ENCODE measurements around the gene PIK3CG.

DNA sequence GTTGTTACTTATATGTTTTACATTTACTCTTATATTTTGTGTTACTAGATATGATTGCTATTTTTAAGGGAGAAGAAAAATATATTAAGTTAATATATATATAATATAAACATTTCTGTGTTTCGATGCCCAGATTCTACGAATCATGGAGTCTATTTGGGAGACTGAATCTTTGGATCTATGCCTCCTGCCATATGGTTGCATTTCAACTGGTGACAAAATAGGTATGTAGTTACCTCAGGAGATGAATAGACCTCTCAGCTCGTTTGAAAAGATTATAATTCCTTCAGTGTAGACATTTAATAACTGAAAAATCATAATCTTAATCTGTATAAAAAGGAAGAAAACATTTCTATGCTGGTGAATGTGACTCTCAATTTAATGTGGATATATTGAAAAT, 16.9 kb downstream of the PIK3CG start:
- TF ChIP-seq, protein P1, sequence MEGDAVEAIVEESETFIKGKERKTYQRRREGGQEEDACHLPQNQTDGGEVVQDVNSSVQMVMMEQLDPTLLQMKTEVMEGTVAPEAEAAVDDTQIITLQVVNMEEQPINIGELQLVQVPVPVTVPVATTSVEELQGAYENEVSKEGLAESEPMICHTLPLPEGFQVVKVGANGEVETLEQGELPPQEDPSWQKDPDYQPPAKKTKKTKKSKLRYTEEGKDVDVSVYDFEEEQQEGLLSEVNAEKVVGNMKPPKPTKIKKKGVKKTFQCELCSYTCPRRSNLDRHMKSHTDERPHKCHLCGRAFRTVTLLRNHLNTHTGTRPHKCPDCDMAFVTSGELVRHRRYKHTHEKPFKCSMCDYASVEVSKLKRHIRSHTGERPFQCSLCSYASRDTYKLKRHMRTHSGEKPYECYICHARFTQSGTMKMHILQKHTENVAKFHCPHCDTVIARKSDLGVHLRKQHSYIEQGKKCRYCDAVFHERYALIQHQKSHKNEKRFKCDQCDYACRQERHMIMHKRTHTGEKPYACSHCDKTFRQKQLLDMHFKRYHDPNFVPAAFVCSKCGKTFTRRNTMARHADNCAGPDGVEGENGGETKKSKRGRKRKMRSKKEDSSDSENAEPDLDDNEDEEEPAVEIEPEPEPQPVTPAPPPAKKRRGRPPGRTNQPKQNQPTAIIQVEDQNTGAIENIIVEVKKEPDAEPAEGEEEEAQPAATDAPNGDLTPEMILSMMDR (IDR thresholded peaks at IDR 0.05), result no peak
- no peak for TF ChIP-seq POLR2A (IDR thresholded peaks at IDR 0.05)
